Measurements from ENCODE around the gene LEUTX.
A peak's percentile ranks its signal among the peaks of the same experiment; 100 is the strongest.

The LEUTX gene

GRCh38 chr19:39824143-39825092 lies 45.8 kb downstream of the LEUTX start:
- Histone ChIP-seq H3K27me3 (no peaks in the 10 kb centered on the region), H3K4me3 (ENCODE audit: low read depth in 1 of 2, low read length in 1 of 2) (peak overlapping the region; percentile 64 to 65), H3K4me1 (ENCODE audit: control insufficient read depth in 1 of 2, insufficient read depth in 1 of 2, low read depth in 1 of 2, low read length in 1 of 2) (peaks cover 16 to 17% of the 10 kb centered on the region in 2 experiments), H3K9me3 (no peaks in the 10 kb centered on the region), H3K27ac (peak overlapping the region; percentile 58), H3K36me3 (peaks cover 36% of the 10 kb centered on the region)
- no peak for TF ChIP-seq CTCF (IDR thresholded peaks at IDR 0.05)

GRCh38 chr19:39825093-39825463 lies 46.4 kb downstream of the LEUTX start:
- Histone ChIP-seq H3K27ac (peak overlapping the region; percentile 58), H3K36me3 (peaks cover 43% of the 10 kb centered on the region), H3K4me3 (ENCODE audit: low read depth in 1 of 2, low read length in 1 of 2) (peak overlapping the region; percentile 64 to 65), H3K4me1 (ENCODE audit: control insufficient read depth in 1 of 2, insufficient read depth in 1 of 2, low read depth in 1 of 2, low read length in 1 of 2) (peaks cover 16 to 17% of the 10 kb centered on the region in 2 experiments), H3K9me3 (no peaks in the 10 kb centered on the region), H3K27me3 (no peaks in the 10 kb centered on the region)
- TF ChIP-seq CTCF (IDR thresholded peaks at IDR 0.05), result no peak

- TF ChIP-seq CTCF (IDR thresholded peaks at IDR 0.05), result no peak
- Histone ChIP-seq H3K27ac (no peak overlapping the region), H3K36me3 (peaks cover 48% of the 10 kb centered on the region)
Observed at GRCh38 chr19:39825531-39826076, 47.0 kb downstream of the LEUTX start.

GRCh38 chr19:39826311-39826945 lies 47.8 kb downstream of the LEUTX start:
- Histone ChIP-seq H3K4me3 (ENCODE audit: low read depth in 1 of 2, low read length in 1 of 2) (no peak overlapping the region), H3K36me3 (peaks cover 50% of the 10 kb centered on the region), H3K9me3 (no peaks in the 10 kb centered on the region), H3K27ac (no peak overlapping the region), H3K27me3 (no peaks in the 10 kb centered on the region), H3K4me1 (ENCODE audit: control insufficient read depth in 1 of 2, insufficient read depth in 1 of 2, low read depth in 1 of 2, low read length in 1 of 2) (peaks cover 16 to 17% of the 10 kb centered on the region in 2 experiments)
- no peak for TF ChIP-seq CTCF (IDR thresholded peaks at IDR 0.05)

More at GRCh38 chr19:39825531-39826076, 47.0 kb downstream of the LEUTX start:
- H3K9me3 ChIP-seq, result no peaks in the 10 kb centered on the region
- no peak overlapping the region for H3K4me3 ChIP-seq (ENCODE audit: low read depth in 1 of 2, low read length in 1 of 2)
- H3K4me1 ChIP-seq (ENCODE audit: control insufficient read depth in 1 of 2, insufficient read depth in 1 of 2, low read depth in 1 of 2, low read length in 1 of 2), result peaks cover 16 to 17% of the 10 kb centered on the region in 2 experiments
- H3K27me3 ChIP-seq, result no peaks in the 10 kb centered on the region

- H3K27me3 ChIP-seq, result no peaks in the 10 kb centered on the region
- TF ChIP-seq CTCF (IDR thresholded peaks at IDR 0.05), result no peak
- peaks cover 16 to 17% of the 10 kb centered on the region in 2 experiments for H3K4me1 ChIP-seq (ENCODE audit: control insufficient read depth in 1 of 2, insufficient read depth in 1 of 2, low read depth in 1 of 2, low read length in 1 of 2)
- H3K9me3 ChIP-seq, result no peaks in the 10 kb centered on the region
- no peak overlapping the region for H3K27ac ChIP-seq
- H3K4me3 ChIP-seq (ENCODE audit: low read depth in 1 of 2, low read length in 1 of 2), result no peak overlapping the region
- peaks cover 50% of the 10 kb centered on the region for H3K36me3 ChIP-seq
Observed at GRCh38 chr19:39827216-39827615, 48.6 kb downstream of the LEUTX start.

Data from neutrophil (primary cell).